Natural killer cell (primary cell): ENCODE measurements around the gene EPOP. TPM values are rescaled to one million over a fixed set of nuclear protein-coding genes. Genes with fewer than 3 reads are reported as not detected.

Source experiments
- ATAC-seq, 3 donors: fragments of 150-1000 bp in 2 of 3; fragments of 200-7000 bp in 1 of 3; cut with Tn5 transposase; 1 replicate in 1 of 3; 2 replicates in 2 of 3; pipeline ENCODE4 v1.10.0; 2021; ENCODE audit warnings: mild to moderate bottlenecking in 2 of 3, moderate library complexity in 2 of 3
- DNase-seq, 2 donors: peaks; one replicate each; pipeline versions ENCODE4 v3.0.0 to v3.0.0-alpha.2; 2013 to 2021; ENCODE audit warnings: mixed read lengths in 1 of 2
- H3K27ac ChIP-seq: one replicate; pipeline ENCODE4 v1.5.1; 2013; ENCODE audit warnings: mild to moderate bottlenecking, low read length
- H3K27me3 ChIP-seq: one replicate; pipeline ENCODE4 v1.6.1; 2013; ENCODE audit warnings: low read length; ENCODE audit not compliant: control insufficient read depth, insufficient read depth
- H3K36me3 ChIP-seq: one replicate; pipeline ENCODE4 v1.6.1; 2013; ENCODE audit warnings: low read length; ENCODE audit not compliant: control insufficient read depth, insufficient read depth
- H3K4me1 ChIP-seq: one replicate; pipeline ENCODE4 v1.6.1; 2013; ENCODE audit warnings: low read length; ENCODE audit not compliant: control insufficient read depth, insufficient read depth
- H3K4me3 ChIP-seq: one replicate; pipeline ENCODE4 v1.5.1; 2013; ENCODE audit warnings: low read length
- H3K9me3 ChIP-seq: one replicate; pipeline ENCODE4 v1.6.1; 2013; ENCODE audit warnings: low read length; ENCODE audit not compliant: control insufficient read depth, insufficient read depth
- H3K27ac Mint-ChIP-seq, 2 donors: one replicate each; pipeline ENCODE4 v1.8.0; 2022; ENCODE audit warnings: mild to moderate bottlenecking in 2 of 2, mixed read lengths in 2 of 2, moderate library complexity in 1 of 2
- H3K27me3 Mint-ChIP-seq, 2 donors: one replicate each; pipeline ENCODE4 v1.8.0; 2022; ENCODE audit warnings: low read depth in 2 of 2, mixed read lengths in 2 of 2
- H3K36me3 Mint-ChIP-seq: one replicate; pipeline ENCODE4 v1.8.0; 2022; ENCODE audit warnings: mixed read lengths
- H3K4me1 Mint-ChIP-seq, 2 donors: one replicate each; pipeline ENCODE4 v1.8.0; 2022; ENCODE audit warnings: mixed read lengths in 2 of 2
- H3K4me3 Mint-ChIP-seq: one replicate; pipeline ENCODE4 v1.8.0; 2022; ENCODE audit warnings: mild to moderate bottlenecking, moderate library complexity, mixed read lengths
- H3K9me3 Mint-ChIP-seq, 2 donors: one replicate each; pipeline ENCODE4 v1.8.0; 2022; ENCODE audit warnings: mixed read lengths in 2 of 2
- CTCF ChIP-seq: fragments of 200-600 bp; IDR thresholded peaks from one replicate; pipeline ENCODE4 v1.8.0; 2022; ENCODE audit warnings: antibody characterized with exemption
- WGBS: methylation state at CpG from one replicate; pipeline ENCODE4 v1.1.7; 2013; ENCODE audit warnings: missing lambda C conversion rate; ENCODE audit not compliant: insufficient coverage; 5-methylcytosine and 5-hydroxymethylcytosine counted together
- intact Hi-C: fragments of 100-400 bp; cut with micrococcal nuclease; formaldehyde crosslinking; loops from one replicate; pipeline ENCODE4 v1.14.2; 2022
- total RNA-seq, 4 donors: library from RNA; stranded (reverse); fragments of 120-200 nt in 1 of 4; gene quantifications; one replicate each; pipeline versions ENCODE4 v1.2.3 to v1.2.4, GENCODE V29; 2013 to 2022

Gene EPOP
- total RNA-seq, 3 donors from 2014 or later (not counting 1 experiment from before 2014, with no cell fraction given), result 0.66 to 1.9 (median 1.1) TPM

- peaks cover 11 to 18% of the 10 kb centered on the region in 2 donors for H3K4me1 Mint-ChIP-seq
- no peak overlapping the region for H3K27ac Mint-ChIP-seq
- no peaks in the 10 kb centered on the region for H3K9me3 Mint-ChIP-seq
- H3K4me3 Mint-ChIP-seq, result no peak overlapping the region
- WGBS, result 91% methylated on average over 6 of the region's 6 CpGs
- no peak overlapping the region for H3K4me3 ChIP-seq
- no peak for TF ChIP-seq CTCF
- no peak overlapping the region for H3K27ac ChIP-seq
- H3K27me3 ChIP-seq, result peaks cover 15% of the 10 kb centered on the region
- H3K27me3 Mint-ChIP-seq, result peaks cover 0 to 6% of the 10 kb centered on the region in 2 donors
- H3K36me3 Mint-ChIP-seq, result no peaks in the 10 kb centered on the region
- no peak for DNase-seq
- no peak for ATAC-seq
- intact Hi-C loops, result loop anchor here (1.0 to 5.0 kb wide), 3 partner anchors 25 to 74 kb away; partner anchors contain the start of gene PSMB3
- no peaks in the 10 kb centered on the region for H3K9me3 ChIP-seq
- H3K4me1 ChIP-seq, result peaks cover 20% of the 10 kb centered on the region
- no peaks in the 10 kb centered on the region for H3K36me3 ChIP-seq
Measured at GRCh38 chr17:38677819-38678218, 3.1 kb upstream of the EPOP start.

- peaks cover 3 to 12% of the 10 kb centered on the region in 2 donors for H3K27me3 Mint-ChIP-seq
- TF ChIP-seq CTCF, result peak; percentile 95
- Histone ChIP-seq H3K4me1 (peaks cover 20% of the 10 kb centered on the region), H3K27me3 (peaks cover 24% of the 10 kb centered on the region), H3K9me3 (no peaks in the 10 kb centered on the region), H3K27ac (no peak overlapping the region), H3K36me3 (no peaks in the 10 kb centered on the region), H3K4me3 (no peak overlapping the region)
- intact Hi-C loops, result loop anchor here (1.0 to 5.0 kb wide), 3 partner anchors 26 to 75 kb away; partner anchors contain the start of gene PSMB3
- ATAC-seq (peak; percentile 63 to 80 (median 75)), DNase-seq (peak; percentile 77 to 91)
- peaks cover 11 to 21% of the 10 kb centered on the region in 2 donors for H3K4me1 Mint-ChIP-seq
- no peaks in the 10 kb centered on the region for H3K9me3 Mint-ChIP-seq
- no peaks in the 10 kb centered on the region for H3K36me3 Mint-ChIP-seq
- H3K4me3 Mint-ChIP-seq, result peak overlapping the region; percentile 40
- WGBS, result 13% methylated on average over 8 of the region's 9 CpGs
- no peak overlapping the region for H3K27ac Mint-ChIP-seq
Measured at GRCh38 chr17:38676706-38677504, 2.1 kb upstream of the EPOP start.

- peak in 2 of 3 donors; percentile 9 to 11 for ATAC-seq
- intact Hi-C loops, result no loop called here
- Histone ChIP-seq H3K4me3 (peak overlapping the region; percentile 32), H3K36me3 (no peaks in the 10 kb centered on the region), H3K9me3 (no peaks in the 10 kb centered on the region), H3K4me1 (peaks cover 20% of the 10 kb centered on the region), H3K27ac (no peak overlapping the region), H3K27me3 (peaks cover 46% of the 10 kb centered on the region)
- Mint-ChIP-seq H3K4me1 (peaks cover 11 to 23% of the 10 kb centered on the region in 2 donors), H3K9me3 (no peaks in the 10 kb centered on the region), H3K27ac (no peak overlapping the region), H3K4me3 (peak overlapping the region; percentile 40), H3K36me3 (no peaks in the 10 kb centered on the region), H3K27me3 (peaks cover 25 to 29% of the 10 kb centered on the region in 2 donors)
- DNase-seq, result peak; percentile 36 to 52
- under 1% methylated on average over 85 of the region's 85 CpGs for WGBS
- no peak for TF ChIP-seq CTCF
Measured at GRCh38 chr17:38674014-38674748, 576 bp downstream of the EPOP start.
